Activated effector memory CD4-positive, alpha-beta T cell treated with anti-CD3 and anti-CD28 coated beads, Interleukin-2, amount 50 U/mL, for 16 hours (primary cell): ENCODE measurements around the gene C10orf90.

ENCODE experiments used
- DNase-seq: peaks from one replicate; pipeline ENCODE4 v3.0.0-alpha.2; 2020

The C10orf90 gene, protein sequence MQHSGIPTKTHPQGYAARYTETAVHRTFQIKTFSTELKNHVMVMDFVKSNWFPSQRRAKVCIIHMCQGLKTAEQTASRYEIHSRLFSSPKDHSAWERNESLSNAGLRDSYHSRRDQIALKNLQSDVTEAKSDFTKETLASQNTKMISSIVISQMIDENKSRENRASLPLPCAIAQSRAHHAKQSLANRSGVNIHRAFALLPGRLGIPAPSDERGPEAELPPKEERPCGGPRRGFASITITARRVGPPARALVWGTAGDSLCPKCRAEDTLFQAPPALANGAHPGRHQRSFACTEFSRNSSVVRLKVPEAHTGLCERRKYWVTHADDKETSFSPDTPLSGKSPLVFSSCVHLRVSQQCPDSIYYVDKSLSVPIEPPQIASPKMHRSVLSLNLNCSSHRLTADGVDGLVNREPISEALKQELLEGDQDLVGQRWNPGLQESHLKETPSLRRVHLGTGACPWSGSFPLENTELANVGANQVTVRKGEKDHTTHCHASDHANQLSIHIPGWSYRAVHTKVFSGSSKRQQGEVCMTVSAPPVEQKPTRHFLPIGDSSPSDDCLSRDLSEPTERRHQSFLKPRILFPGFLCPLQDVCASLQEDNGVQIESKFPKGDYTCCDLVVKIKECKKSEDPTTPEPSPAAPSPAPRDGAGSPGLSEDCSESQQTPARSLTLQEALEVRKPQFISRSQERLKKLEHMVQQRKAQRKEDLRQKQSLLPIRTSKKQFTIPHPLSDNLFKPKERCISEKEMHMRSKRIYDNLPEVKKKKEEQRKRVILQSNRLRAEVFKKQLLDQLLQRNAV

DNA sequence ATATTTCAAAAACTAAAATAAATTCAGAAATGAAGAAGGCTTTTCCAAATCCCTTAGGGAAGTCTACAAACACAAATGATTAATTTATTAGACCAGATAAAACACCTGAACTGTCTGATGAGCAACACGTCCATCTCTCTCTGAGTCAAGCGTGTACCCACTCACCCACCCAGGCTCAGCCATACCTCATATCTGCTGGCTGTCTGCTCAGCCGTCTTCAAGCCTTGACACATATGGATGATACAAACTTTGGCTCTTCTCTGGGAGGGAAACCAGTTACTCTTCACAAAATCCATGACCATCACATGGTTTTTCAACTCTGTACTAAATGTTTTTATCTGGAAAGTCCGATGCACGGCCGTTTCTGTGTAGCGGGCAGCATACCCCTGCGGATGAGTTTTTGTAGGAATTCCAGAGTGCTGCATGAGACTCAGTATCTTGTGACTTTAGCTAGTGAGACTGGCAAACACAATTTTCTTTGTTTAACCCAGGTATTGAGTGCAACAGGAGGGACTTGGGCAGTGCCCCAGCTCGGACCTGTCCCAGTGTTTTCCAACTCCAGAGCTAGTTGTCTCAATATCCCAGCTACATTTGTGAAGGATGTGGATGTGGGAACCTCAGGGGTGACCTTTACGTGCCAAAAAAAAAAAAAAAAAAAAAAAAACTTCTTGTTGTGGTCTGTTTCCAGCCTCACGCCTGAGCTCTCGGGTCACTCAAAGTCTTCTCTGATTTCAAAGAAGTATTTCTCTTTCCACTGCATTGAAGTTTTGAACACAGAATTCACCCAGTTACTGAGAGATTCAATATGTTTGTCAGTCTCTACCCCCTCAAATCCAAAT is at the start of gene C10orf90:
TSS of gene C10orf90 (minus strand) at position 638 of the 839 bp plus-strand sequence. CDS start at position 425, 213 bp downstream.
- no peak for DNase-seq

DNA sequence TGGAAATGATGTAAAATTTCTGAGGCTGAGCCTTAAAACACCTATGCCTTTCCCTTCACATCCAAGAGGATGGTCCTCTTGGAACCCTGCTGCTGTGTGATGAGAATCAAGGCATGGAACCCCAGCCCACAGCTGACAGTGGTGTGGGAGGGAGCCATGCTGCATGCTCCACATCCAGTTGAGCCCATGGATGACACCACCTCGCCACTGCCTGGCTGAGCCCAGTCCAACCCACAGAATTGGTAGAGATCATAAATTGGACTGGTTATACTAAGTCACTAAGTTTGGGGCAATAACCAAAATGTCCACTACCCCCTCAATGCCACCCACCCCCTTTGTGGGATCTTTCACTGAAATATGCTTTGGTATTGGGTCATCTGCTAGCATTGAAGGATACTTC is 45.9 kb upstream of the C10orf90 start:
- no peak for DNase-seq

DNA sequence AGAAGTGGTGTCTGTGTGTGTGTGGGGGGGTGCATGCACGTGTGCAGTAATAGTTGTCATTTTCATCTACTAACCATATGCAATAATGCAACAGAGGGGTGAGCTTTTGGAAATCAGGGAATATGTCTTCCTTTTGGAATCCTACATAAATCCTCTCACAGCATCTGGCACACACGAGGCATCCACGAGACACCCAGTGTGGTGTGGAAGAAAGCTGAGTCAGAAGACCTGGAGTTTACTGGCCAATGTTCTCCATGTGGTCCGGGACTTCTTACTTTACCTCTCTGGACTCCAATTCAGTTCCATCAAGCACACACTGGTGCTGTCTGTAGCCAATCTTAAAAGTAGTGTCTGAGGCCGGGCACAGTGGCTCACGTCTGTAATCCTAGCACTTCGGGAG is 43.1 kb upstream of the C10orf90 start:
- no peak for DNase-seq

DNA sequence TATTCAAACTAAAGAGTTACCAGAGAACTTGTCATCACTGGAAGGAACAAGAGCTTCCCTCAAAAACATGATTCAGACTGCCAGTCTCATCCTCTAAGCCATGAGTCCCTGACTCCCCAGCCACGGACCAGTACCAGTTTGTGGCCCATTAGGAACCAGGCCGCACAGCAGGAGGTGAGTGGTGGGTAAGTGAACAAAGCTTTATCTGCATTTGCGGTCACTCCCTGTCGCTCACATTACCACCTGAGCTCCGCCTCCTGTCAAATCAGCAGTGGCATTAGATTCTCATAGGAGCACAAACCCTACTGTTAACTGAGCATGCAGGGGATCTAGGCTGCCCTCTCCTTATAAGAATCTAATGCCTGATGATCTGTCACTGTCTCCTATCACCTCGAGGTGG is 42.2 kb upstream of the C10orf90 start:
- no peak for DNase-seq

DNA sequence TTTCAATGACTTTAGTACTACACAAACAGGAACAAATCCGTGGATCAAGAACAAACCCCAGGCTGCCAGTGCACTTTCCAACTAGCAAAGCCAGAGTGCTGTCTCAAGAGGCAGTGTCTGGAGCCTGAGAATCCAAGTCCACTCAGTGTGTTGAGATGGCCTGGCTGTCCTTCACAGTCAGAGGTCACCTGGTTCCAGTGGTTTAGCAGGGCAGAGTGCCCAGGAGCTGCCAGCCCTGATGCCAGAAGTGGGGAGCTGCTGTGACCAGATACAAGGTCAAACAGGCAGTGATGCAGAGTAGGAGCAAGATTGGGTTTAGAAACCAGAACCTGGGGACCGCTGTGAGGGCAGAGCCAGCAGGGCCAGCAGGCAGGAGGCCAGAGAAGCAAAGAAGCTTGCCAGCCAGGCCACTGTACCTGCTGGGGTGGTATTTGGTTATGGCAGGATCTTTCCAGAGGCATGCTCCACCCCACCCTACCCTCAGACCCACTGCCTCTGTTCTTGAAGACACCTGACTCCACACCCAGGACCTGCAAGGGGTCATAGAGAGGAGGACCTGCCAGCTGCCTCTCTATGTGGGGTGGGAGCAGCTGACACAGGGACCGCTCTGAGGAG is 35.6 kb upstream of the C10orf90 start:
- no peak for DNase-seq

DNA sequence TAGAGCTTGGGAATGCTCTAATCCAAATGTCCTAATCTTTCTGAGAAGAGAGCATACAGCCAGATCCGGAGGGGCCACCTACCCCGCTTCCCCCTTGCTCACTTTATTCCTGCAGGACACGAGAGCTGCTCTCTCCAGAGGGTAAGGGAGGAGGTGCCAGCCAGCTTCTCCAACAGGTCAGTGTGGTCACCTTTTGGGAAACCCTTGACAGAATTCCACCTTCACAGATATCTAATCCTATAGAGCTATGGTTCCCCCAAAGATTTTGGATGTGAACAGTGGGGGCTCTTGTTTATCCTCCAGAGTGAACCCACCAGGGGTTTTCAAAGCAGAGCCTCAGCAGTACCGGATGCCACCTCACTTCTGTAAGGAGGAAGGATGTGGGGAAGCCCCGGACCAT is 34.6 kb upstream of the C10orf90 start:
- DNase-seq, result no peak

DNA sequence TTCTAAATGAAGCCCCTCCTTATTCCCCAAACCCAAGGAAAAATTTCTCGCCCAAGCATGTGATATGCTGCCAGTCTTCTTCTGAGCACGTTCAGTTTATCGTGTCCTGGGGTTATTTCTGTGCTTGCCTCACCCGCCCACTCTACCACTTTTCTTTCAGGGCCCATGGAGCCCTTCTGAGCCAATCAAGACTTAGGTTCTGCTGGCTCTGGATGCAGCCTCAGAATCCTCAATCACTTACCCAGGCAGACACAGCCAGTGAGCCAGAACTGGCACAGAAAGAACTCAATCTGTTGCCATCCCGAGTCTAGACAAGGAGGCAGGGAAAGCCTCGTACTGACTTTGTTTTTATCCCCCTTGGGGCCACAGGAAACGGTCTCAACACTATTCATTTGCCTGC is 34.2 kb upstream of the C10orf90 start:
- DNase-seq, result no peak

DNA sequence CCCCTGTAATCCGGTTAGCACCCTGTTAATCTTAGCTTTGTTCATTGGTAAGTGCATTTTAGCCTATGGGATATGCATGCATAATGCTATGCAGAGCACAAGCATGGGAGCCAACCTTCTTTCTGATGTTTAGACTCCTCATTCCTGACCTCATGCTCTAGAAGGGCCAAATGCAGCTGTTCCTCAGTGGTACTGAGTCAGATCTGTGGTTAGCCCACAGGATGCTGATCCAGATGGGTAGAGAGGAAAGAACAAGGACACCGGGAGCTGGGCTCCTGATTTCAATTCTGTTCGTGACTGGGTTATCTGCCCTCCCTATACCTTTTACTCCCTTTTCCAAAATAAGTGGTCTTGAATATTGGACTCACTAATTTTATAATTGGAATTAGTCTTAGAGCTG is 31.7 kb upstream of the C10orf90 start:
- DNase-seq, result no peak

DNA sequence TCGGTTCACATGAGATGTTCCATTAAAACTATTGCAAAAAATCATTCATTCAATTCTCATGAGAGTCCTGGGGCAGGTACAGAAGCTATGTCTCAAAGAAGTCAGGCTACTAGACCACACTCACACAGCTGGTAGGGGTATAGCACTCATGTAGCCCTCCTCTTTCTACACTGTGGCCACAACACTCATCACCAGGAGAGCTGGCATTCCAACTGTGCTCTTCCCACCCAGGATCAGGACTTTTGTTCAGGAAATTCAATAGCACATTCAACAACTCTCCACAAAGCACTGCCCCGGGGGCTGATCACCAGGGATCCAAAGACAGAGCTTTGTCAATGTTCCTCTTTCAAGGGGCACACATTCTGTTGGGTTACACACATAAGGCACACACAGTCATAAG is 31.0 kb upstream of the C10orf90 start:
- no peak for DNase-seq

DNA sequence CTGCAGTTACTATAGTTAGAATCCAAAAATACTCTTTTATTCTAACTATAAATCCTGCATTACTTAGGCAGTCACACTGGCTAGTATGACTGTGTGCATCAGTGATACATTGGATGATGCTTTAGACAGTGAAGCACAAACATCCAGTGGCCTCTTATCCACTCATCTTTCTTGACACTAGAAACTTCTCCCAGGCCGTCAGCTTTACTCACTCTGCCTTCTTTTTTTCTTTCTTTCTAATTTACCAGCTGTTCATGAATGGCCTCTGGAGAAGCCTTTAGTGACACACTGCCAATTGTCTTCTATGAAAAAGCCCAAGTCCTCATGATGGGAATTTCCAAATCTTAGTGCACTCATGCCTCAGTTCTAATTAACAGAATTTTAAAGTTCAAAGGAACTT is 26.2 kb upstream of the C10orf90 start:
- no peak for DNase-seq

DNA sequence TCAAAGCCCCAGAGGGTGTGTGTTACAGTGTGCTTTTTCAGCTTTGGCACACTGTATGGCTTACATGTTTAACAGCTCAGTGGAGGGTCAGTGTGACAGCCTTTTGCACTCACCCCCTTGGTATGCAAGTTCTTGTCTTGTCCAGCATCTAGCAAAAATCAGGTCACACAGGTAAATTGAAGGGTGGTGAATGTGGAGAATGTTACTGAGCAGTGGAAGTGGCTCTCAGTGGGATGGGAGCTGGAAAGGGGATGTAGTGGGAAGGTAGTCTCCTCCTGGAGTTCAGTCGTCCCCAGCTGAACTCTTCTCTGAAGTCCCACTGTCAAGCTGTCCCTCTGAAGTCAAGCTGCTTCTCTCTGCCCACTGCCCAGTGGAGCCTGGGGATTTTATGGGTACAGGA is 21.0 kb upstream of the C10orf90 start:
- DNase-seq, result no peak

DNA sequence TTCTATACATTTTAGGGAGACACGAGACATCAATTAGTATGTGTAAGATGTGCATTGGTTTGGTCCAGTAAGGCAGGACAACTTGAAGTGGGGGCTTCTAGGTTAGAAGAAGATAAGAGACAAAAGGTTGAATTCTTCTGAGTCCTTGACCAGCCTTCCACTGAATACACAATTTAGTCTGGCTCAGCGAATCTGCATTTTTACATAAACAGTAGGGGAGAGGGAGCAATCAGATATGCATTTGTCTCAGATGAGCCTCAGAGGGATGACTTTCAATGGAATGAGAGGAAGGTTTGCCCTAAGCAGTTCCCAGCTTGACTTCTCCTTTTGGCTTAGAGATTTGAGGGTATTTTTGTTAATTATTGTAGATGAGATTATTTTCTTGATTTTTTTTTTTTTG is 20.0 kb upstream of the C10orf90 start:
- DNase-seq, result no peak

DNA sequence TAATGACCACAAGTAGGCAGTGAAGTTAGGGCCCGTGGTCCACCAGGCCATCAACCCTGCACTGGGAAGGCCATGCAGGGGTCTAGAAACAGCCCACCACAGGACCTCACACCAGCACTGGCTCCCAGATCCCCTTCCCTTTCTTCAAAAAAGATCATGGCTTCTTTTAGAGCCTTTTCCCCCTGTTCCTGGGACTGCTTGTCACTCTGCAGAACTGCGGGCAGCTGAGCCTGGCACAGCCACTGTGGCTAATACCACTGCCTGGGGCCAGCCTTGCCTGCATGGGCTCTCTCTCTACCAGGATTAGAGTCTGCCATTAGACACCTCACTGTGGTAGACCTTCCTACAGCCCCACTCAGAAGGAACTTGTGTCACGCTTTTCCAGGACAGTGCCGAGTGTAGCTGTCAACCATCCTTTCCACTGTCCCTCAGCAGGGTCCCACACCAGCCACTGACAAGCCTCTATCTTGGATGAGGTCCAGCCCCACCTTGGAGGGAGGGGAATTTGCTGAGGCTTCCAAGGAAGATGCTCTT is 19.0 kb upstream of the C10orf90 start:
- no peak for DNase-seq

DNA sequence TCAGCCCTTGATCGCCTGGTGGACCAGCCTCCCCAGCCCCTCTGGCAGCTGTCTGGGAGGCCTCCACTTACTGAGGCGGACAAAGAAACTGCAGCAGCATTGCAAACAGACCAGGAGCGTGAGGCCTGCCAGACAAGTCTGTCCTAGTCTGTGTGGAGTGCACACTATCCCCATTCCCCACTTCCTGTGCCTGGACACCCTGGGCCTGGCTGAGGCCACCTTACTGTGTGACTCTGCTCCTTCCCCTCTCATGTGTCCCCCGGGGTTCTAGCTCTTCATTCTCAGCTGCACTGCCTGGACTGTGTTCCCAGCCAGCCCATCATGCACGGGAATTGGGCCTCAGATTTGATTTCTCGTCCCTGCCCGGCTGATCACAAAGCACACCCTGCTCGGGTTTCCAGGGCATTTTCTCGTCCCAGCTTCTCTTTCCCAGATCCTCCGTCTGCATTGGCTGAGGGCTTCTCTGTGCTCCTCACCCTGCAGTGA is 16.7 kb upstream of the C10orf90 start:
- DNase-seq, result no peak

DNA sequence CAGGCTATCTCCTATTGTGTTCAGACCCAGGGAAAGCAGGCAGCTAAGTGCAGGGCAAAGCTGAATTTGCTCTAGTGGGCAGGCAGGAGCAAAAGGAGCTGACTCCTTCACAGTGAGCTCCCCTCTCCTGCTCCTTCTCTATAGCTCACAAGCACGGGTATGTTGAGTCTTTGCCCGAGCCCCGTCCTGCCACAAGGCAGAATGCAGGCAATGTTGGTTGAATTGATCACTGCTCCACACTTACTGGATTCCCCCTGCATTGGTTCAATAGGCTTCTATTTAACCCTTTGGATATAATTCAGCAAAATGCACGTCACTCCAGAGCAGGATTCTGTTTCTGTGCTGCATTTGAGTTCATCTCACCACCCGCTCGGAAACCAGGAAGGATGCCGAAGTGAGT is 16.2 kb upstream of the C10orf90 start:
- DNase-seq, result no peak

DNA sequence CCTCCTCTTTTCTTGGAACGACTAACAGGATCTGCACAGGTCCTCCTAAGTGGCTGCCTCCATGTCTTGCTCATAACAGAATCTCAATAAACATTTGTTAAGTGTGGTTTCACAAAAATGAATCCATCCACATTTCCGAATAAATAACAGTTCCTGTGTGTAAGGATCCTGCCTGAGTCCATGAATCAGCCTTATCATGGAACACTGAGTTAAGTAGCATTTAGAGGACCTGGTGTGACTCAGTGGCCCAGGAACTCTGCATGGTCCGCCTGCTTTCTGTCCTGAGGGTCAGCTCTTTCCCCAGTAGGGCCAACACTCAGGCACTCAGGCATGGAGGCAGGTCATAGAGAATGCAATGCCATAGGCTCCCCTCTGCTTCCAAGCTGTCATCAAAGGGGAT is 15.8 kb upstream of the C10orf90 start:
- DNase-seq, result no peak

DNA sequence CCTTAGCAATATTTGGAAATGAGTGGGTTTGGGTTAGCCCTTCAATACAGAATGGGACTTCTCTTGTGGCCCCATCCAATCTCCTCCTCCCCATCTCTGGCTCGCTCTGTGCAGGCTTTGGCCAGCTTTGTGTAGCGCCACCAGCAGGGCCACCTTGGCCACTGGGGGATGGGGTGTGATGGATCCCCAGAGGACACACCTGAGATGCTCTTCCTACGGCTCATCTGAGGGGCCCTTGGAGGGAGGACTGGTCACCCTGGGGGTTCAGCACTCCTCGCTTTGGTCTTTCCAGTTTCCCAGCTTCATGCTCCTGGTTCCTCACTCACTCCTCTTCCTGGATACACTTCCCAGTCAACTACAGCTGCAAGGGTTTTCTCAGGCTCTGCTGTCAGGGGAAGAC is 15.3 kb upstream of the C10orf90 start:
- DNase-seq, result no peak

DNA sequence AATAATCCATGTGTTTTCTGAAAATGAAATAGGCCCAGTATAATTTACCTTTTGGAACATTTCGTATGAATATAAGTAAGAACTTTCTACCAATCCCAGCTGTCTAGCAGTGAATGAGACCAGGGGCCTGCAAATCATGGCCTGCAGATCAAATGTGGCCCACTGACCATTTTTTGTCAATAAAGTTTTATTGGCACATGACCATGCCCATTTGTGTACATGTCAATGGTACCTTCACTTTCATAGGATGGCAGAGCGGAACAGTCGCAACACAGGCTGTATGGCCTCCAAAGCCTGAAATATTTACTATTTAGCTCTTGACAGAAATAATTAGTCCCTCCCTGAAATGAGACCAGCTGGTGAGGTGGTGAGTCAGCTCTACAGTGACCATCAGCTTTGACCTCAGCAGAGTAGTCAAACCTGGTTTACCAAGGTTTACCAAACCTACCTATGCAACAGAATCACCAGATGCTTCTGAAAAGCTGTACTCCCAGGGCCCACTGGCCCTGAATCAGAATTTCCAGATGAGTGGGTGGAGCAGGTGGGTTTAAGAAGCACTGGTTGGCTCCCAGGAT is 13.8 kb upstream of the C10orf90 start:
- DNase-seq, result no peak

DNA sequence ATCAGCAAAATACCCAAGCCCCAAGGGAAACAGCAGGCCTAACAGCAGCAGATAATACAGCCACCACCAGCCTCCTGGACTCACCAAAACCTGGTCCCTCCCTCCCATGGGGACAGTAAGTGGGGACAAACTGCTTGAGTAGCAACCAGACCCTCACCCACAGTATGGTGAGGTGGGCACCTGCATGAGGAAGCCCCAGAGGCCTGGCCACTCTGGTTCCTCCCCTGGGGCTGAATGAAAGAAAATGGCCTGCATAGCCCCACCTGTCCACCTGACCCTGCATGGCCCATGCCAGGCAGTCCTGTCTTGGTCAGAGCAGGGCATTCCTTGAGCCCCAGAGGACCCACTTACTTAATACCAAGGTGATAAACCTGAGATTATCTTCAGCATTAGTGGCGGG is 13.0 kb upstream of the C10orf90 start:
- no peak for DNase-seq

DNA sequence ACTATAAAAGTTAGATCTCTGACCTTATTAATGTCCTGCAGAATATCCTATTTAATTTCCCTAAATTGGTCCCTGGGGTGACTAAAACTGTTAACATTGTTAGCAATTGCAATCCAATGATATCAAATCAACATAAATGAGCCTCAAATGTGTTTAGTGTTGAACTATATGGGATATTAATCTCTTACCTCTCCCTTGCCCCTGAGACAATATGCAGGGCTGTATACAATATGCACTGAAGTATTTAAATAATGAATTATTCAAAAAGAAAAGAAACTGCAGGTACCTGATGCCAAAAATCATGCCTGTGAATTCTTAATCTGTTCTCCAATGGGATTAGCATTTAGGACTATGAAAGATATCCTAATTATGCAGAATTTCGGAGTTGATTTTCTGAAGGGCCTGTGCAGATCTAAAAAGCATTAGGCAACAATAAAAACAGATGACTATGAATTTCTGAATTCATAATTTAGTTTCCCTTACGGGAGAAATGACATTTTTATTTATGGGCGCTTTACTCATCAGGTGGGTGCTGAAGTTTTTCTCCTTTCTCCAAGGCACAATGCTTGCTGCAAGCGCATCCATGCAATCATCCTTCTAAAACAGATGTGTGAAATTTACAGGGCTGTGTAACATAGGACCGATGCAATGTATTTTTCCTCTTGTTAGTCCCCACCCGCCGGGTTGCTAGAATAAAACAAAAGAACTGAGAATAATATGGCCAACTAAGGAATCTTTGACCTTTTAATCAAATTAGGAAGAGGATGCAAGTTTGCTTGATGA is 5.4 kb upstream of the C10orf90 start:
- DNase-seq, result no peak
